Lung (tissue), 12 donors: ENCODE data around the gene SPRED1. TPM values are rescaled to one million over a fixed set of nuclear protein-coding genes. Genes with fewer than 3 reads are reported as not detected.

ENCODE experiments used
- ATAC-seq: fragments of 200-7000 bp; cut with Tn5 transposase; one replicate; pipeline ENCODE4 v1.9.1; 2020; ENCODE audit warnings: moderate number of reproducible peaks; ENCODE audit not compliant: insufficient read depth, low FRiP score
- DNase-seq, 3 donors: peaks; one replicate each; pipeline ENCODE4 v3.0.0-alpha.2; 2013 to 2017
- H3K27ac ChIP-seq, 2 donors: one replicate each; pipeline ENCODE4 v1.5.1; 2013; ENCODE audit warnings: mild to moderate bottlenecking in 2 of 2, moderate library complexity in 2 of 2, control low read depth in 1 of 2, inconsistent platforms in 1 of 2, low read depth in 1 of 2, low read length in 1 of 2
- H3K27me3 ChIP-seq, 3 donors: one replicate each; pipeline ENCODE4 v1.5.1; 2013; ENCODE audit warnings: low read length in 2 of 3; ENCODE audit not compliant: control insufficient read depth in 3 of 3, insufficient read depth in 3 of 3
- H3K36me3 ChIP-seq, 4 donors: one replicate each; pipeline ENCODE4 v1.5.1; 2013; ENCODE audit warnings: low read length in 4 of 4, mild to moderate bottlenecking in 1 of 4, moderate library complexity in 1 of 4; ENCODE audit not compliant: control insufficient read depth in 4 of 4, insufficient read depth in 4 of 4
- H3K4me1 ChIP-seq, 5 donors: one replicate each; pipeline ENCODE4 v1.5.1; 2013; ENCODE audit warnings: low read length in 5 of 5, mild to moderate bottlenecking in 2 of 5, moderate library complexity in 1 of 5; ENCODE audit not compliant: control insufficient read depth in 5 of 5, insufficient read depth in 5 of 5
- H3K4me3 ChIP-seq: one replicate; pipeline ENCODE4 v1.5.1; 2013; ENCODE audit warnings: mild to moderate bottlenecking, control low read depth, moderate library complexity
- H3K9ac ChIP-seq, 2 donors: one replicate each; pipeline ENCODE4 v1.5.1; 2013; ENCODE audit warnings: low read length in 2 of 2, control low read depth in 1 of 2; ENCODE audit not compliant: insufficient read depth in 1 of 2
- H3K9me3 ChIP-seq, 4 donors: one replicate each; pipeline ENCODE4 v1.5.1; 2013; ENCODE audit warnings: low read length in 3 of 4, mild to moderate bottlenecking in 1 of 4, moderate library complexity in 1 of 4; ENCODE audit not compliant: control insufficient read depth in 4 of 4, insufficient read depth in 3 of 4
- WGBS, 2 donors: extraction: QIAGEN DNeasy Blood & Tissue Kit; methylation state at CpG; one replicate each; pipeline ENCODE4 v1.1.7; 2013; 5-methylcytosine and 5-hydroxymethylcytosine counted together
- polyA plus RNA-seq, 2 donors: library from polyadenylated mRNA; stranded (reverse); fragments of 200-250 nt; gene quantifications; one replicate each; pipeline ENCODE4 v1.2.1, GENCODE V29; 2013
- total RNA-seq, 2 donors: library from RNA; depleted of rRNA in 1 of 2; stranded (reverse); fragments of >200 nt in 1 of 2; gene quantifications; one replicate each; pipeline ENCODE4 v1.2.1, GENCODE V29; 2014 to 2021
- TF ChIP-seq, protein P1 (sequence below): IDR thresholded peaks from 2 replicates; pipeline ENCODE4 v1.5.1; 2012; ENCODE audit warnings: mild to moderate bottlenecking; ENCODE audit errors: control extremely low read depth, extremely low read depth
- donor health status: control.
- donor health status: control.
- donor health status: Bipolar disorder and iron deficiency.
- donor health status: healthy.
- donor health status: DM: yes; HTN: yes; CAD: no.

The SPRED1 gene
- total and polyA plus RNA-seq, 4 donors: 7.9 to 61.1 (median 31.0) TPM

DNA sequence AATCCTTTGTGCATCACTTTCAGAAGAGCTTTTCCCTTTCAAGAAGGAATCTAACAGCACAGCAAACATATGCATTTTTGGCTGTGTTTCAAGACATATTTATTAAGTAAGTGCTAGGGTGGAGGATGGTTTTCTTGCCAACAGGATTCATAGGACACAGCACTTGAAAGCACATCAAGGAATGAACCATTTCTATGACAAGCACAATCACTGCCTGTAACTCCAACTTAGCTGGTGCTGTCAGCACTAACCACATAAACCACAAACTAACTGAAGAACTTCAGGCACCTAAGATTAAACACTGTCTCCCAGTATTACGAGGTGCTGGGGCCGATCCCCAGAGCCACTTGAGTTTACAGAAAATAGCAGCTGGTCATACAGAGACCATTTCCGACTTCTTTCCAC lies 35.4 kb upstream of the SPRED1 start:
- DNase-seq: peak; percentile 22 to 75 (median 73)
- ATAC-seq: peak; percentile 25

GRCh38 chr15:38217788-38218609 lies 34.6 kb upstream of the SPRED1 start:
- H3K4me3 ChIP-seq: no peak overlapping the region
- no peaks in the 10 kb centered on the region for H3K27me3 ChIP-seq
- no peak overlapping the region for H3K9ac ChIP-seq
- H3K4me1 ChIP-seq: peaks cover 0 to 20% (median 11%) of the 10 kb centered on the region in 5 donors
- H3K36me3 ChIP-seq: no peaks in the 10 kb centered on the region
- WGBS, 2 donors: 60 to 70% methylated on average over 3 of the region's 3 CpGs
- no peaks in the 10 kb centered on the region for H3K9me3 ChIP-seq
- ATAC-seq (peak; percentile 52), DNase-seq (peak in 1 of 3 donors; percentile 21)
- TF ChIP-seq, protein P1, sequence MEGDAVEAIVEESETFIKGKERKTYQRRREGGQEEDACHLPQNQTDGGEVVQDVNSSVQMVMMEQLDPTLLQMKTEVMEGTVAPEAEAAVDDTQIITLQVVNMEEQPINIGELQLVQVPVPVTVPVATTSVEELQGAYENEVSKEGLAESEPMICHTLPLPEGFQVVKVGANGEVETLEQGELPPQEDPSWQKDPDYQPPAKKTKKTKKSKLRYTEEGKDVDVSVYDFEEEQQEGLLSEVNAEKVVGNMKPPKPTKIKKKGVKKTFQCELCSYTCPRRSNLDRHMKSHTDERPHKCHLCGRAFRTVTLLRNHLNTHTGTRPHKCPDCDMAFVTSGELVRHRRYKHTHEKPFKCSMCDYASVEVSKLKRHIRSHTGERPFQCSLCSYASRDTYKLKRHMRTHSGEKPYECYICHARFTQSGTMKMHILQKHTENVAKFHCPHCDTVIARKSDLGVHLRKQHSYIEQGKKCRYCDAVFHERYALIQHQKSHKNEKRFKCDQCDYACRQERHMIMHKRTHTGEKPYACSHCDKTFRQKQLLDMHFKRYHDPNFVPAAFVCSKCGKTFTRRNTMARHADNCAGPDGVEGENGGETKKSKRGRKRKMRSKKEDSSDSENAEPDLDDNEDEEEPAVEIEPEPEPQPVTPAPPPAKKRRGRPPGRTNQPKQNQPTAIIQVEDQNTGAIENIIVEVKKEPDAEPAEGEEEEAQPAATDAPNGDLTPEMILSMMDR: no peak
- no peak overlapping the region for H3K27ac ChIP-seq

More for the DNA sequence above, 35.4 kb upstream of the SPRED1 start:
- H3K27ac ChIP-seq: no peak overlapping the region
- peaks cover 0 to 20% (median 11%) of the 10 kb centered on the region in 5 donors for H3K4me1 ChIP-seq
- TF ChIP-seq, protein P1: no peak
- H3K27me3 ChIP-seq: no peaks in the 10 kb centered on the region
- no peak overlapping the region for H3K4me3 ChIP-seq
- no peaks in the 10 kb centered on the region for H3K36me3 ChIP-seq
- no peaks in the 10 kb centered on the region for H3K9me3 ChIP-seq
- no peak overlapping the region for H3K9ac ChIP-seq
- WGBS, 2 donors: 30 to 35% methylated on average over 3 of the region's 3 CpGs

GRCh38 chr15:38220606-38221273 lies 31.9 kb upstream of the SPRED1 start:
- TF ChIP-seq, protein P1: no peak
- no peak overlapping the region for H3K27ac ChIP-seq
- ATAC-seq (no peak), DNase-seq (no peak)
- H3K27me3 ChIP-seq: no peaks in the 10 kb centered on the region
- H3K4me3 ChIP-seq: no peak overlapping the region
- no peaks in the 10 kb centered on the region for H3K36me3 ChIP-seq
- no peak overlapping the region for H3K9ac ChIP-seq
- H3K4me1 ChIP-seq: peaks cover 0 to 20% (median 11%) of the 10 kb centered on the region in 5 donors
- 66 to 81% methylated on average over 3 of the region's 3 CpGs for WGBS, 2 donors
- H3K9me3 ChIP-seq: no peaks in the 10 kb centered on the region
